Activated T-cell treated with anti-CD3 and anti-CD28 coated beads for 4 hours (primary cell): Measurements from ENCODE around the gene LRRTM4.
"Not testable (repeated sequence)": the region's sequence is repeated elsewhere in the genome, so short reads cannot be mapped to it uniquely, and the experiment has no call there.

Source experiments
- DNase-seq: peaks from one replicate; pipeline ENCODE4 v3.0.0-alpha.2; 2020

The LRRTM4 gene

GRCh38 chr2:76829374-76830234, 692.6 kb downstream of the LRRTM4 start:
- DNase-seq, result no peak

GRCh38 chr2:76826691-76827090, 695.5 kb downstream of the LRRTM4 start:
- no peak for DNase-seq

GRCh38 chr2:76825140-76825970, 696.8 kb downstream of the LRRTM4 start:
- no peak for DNase-seq

GRCh38 chr2:76821731-76822130, 700.4 kb downstream of the LRRTM4 start:
- DNase-seq, result no peak

GRCh38 chr2:76813084-76813483, 709.1 kb downstream of the LRRTM4 start:
- no peak for DNase-seq

- DNase-seq, result no peak
Measured at GRCh38 chr2:76812156-76812555, 710.0 kb downstream of the LRRTM4 start.

- no peak for DNase-seq
Measured at GRCh38 chr2:76809136-76809535, 713.0 kb downstream of the LRRTM4 start.

- DNase-seq, result no peak
Measured at GRCh38 chr2:76808732-76809131, 713.4 kb downstream of the LRRTM4 start.

GRCh38 chr2:76793647-76794334, 728.4 kb downstream of the LRRTM4 start:
- DNase-seq, result no peak

- DNase-seq, result not testable (repeated sequence)
Measured at GRCh38 chr2:76781313-76781712, 740.9 kb downstream of the LRRTM4 start.

GRCh38 chr2:76763276-76763675, 758.9 kb downstream of the LRRTM4 start:
- DNase-seq, result no peak

GRCh38 chr2:76760367-76760704, 761.8 kb downstream of the LRRTM4 start:
- DNase-seq, result no peak

GRCh38 chr2:76759634-76760366, 762.4 kb downstream of the LRRTM4 start:
- no peak for DNase-seq

- DNase-seq, result no peak
Measured at GRCh38 chr2:76752506-76752905, 769.7 kb downstream of the LRRTM4 start.

- no peak for DNase-seq
Measured at GRCh38 chr2:76749858-76750257, 772.3 kb downstream of the LRRTM4 start.

GRCh38 chr2:76748581-76749296, 773.4 kb downstream of the LRRTM4 start:
- no peak for DNase-seq

GRCh38 chr2:76745605-76746004, 776.6 kb downstream of the LRRTM4 start:
- DNase-seq, result no peak

GRCh38 chr2:76737607-76738006, 784.6 kb downstream of the LRRTM4 start:
- DNase-seq, result no peak

- no peak for DNase-seq
Measured at GRCh38 chr2:76733736-76734135, 788.4 kb downstream of the LRRTM4 start.

GRCh38 chr2:76731157-76731556, 791.0 kb downstream of the LRRTM4 start:
- no peak for DNase-seq

GRCh38 chr2:76730021-76730420, 792.2 kb downstream of the LRRTM4 start:
- DNase-seq, result no peak

GRCh38 chr2:76721226-76721625, 801.0 kb downstream of the LRRTM4 start:
- DNase-seq, result no peak
